Pulmonary artery endothelial cell (primary cell): ENCODE measurements around the gene EPO. TPM values are rescaled to one million over a fixed set of nuclear protein-coding genes. Genes with fewer than 3 reads are reported as not detected.
"Not testable (repeated sequence)": the region's sequence is repeated elsewhere in the genome, so short reads cannot be mapped to it uniquely, and the experiment has no call there.

ENCODE experiments used
- DNase-seq: peaks from one replicate; pipeline ENCODE4 v3.0.0-alpha.2; 2011; ENCODE audit warnings: low read depth, low spot score
- total RNA-seq: library from RNA; depleted of rRNA; stranded (reverse); fragments of >200 nt; gene quantifications from 2 replicates; pipeline ENCODE4 v1.2.3, GENCODE V29; 2014

Gene EPO
- total RNA-seq, 1 donor from 2014 or later = not detected

DNA sequence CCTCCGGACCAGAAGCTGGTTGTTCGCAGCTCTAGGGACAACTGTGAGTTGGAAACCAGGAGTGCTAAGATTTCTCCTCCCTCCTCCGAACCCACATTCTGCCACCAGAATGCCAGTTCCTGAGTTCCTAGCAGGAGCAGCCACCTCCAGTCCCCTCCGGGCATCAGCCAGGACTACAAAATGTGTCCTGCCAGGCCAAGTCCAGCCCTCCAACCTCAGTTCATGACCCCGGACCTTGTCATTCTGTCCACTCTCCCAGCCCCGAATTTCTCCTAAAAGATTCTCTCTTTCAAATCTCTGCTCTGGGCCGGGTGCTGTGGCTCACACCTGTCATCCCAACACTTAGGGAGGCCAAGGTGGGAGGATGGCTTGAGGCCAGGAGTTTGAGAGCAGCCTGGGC lies 15.5 kb downstream of the EPO start:
- no peak for DNase-seq

DNA sequence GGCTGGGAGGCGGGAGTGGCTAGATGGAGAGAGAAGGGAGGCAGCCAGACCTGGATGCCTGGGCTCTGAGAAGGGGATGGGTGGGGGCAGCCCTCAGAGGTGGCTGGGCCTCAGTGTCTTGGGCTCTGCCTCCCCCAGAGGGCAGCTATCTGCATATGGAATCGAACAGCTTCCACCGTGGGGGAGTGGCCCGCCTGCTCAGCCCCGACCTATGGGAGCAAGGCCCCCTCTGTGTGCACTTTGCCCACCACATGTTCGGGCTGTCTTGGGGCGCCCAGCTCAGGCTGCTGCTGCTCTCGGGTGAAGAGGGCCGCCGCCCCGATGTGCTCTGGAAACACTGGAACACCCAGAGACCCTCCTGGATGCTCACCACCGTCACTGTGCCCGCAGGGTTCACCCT lies 16.4 kb downstream of the EPO start:
- no peak for DNase-seq

DNA sequence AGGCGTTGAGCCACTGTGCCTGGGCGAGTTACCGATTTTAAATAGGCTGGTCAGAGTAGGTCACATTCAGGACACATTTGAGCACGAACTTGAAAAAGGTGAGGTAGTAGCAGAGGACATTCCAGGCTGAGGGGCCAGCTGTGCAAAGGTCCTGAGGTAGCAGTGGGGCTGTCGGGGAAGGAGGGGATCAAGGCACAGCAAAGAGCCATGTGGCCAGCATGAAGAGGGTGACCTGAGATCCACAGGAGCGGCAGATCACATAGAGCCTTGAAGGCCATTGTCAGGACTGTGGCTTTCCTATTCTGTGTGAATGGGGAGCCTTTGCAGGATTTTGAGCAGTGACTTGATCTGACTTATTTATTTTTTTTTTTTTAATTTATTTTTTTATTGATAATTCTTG lies 19.7 kb downstream of the EPO start:
- no peak for DNase-seq

DNA sequence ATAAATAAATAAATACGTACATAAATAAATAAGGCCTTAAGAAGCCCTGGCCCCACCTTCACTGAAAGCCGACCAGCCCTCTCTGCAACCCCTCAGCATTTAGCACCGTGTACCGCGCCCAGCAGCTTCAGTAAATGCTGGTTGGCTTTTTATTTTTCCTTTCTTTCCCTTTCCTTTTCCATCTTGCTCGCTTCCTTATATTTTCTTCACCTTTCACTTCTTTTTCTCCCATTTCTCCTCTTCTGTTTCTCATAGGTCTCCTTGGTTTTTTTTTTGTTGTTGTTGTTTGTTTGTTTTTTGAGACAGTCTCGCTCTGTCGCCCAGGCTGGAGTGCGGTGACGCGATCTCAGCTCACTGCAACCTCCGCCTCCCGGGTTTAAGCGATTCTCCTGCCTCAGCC lies 24.3 kb downstream of the EPO start:
- no peak for DNase-seq

DNA sequence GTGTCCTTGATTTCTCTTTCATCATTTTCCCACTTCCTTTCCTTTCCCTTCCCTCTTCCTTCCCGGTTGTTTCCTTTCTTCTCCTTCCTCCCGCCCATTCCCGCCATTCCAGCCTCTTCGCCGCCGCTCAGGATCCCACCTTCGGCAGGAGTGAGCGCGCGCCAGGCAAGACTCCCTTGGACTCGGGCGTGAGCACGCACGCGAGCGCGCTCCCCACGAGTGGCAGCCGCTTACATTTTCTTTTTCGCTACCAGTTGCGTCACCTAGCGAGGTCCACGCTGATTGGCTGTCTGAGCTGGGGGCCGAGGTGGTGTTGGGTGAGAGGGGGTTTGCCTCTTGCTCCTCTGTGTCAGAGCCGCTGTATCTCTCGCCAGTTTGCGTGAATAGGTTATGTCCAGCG lies 24.9 kb downstream of the EPO start:
- no peak for DNase-seq

DNA sequence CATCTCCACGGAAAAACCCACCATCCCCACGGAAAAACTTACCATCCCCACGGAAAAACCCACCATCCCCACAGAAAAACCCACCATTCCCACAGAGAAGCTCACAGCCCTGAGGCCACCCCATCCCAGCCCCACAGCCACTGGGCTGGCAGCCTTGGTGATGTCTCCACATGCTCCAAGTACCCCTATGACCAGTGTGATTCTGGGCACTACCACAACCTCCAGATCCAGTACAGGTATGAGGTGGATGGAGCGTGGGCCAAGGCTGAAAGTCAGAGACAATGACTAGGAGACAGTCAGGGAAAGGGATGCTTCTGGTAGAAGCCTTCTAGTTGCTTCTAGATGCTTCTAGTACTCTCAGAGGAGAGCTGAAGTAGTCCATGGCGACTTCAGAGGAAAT lies 32.7 kb downstream of the EPO start:
- no peak for DNase-seq

DNA sequence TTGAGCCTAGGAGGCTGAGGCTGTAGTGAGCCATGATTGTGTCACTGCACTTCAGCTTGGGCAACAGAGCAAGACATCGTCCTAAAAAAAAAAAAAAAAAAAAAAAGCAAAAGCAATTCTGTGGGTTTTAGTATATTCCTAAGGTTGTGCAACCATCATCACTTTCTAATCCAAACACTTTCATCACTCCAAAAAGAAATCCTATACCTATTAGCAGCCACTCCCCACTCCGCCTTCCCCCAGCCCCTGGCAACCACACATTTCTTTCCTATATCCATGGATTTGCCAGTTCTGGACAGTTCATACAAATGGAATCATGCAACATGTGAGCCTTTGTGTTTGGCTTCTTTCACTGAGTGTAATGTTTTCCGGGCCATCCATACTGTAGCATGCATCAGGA lies 33.5 kb downstream of the EPO start:
- no peak for DNase-seq

DNA sequence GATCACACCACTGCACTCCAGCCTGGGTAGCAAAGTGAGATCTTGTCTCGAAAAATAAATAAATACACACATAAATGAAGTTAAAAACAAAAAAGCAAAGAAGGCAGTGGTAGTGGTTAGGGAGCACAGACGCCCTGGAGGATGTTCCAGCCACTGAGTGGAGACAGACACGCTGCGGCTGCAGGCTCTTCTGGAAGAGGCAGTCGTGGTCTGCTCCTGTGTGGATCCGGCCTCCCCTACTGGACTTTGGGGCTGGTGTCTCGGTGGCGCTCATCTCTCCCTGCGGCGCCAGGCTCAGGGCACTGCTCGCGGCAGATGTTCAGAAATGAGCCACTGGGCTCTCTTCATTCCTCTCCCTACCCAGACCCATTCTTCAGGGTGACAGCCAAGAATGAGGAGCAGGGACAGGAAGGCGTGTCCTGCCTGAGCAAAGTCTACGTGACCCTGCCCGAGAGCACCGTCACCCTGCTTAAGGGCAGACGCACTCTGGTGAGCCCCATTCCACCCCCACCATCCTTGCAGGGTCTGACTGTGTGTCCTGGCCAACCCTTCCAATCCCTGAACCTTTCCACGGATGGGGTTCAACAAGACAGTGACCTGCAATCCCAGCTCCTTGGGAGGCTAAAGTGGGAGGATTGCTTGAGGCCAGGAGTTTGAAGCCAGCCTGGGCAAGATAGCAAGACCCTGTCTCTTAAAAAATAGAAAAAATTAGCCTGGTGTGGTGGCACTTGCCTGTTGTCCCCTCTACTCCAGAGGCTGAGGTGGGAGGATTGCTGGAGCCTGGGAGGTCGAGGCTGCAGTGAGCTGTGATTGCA lies 39.3 kb downstream of the EPO start:
- no peak for DNase-seq

DNA sequence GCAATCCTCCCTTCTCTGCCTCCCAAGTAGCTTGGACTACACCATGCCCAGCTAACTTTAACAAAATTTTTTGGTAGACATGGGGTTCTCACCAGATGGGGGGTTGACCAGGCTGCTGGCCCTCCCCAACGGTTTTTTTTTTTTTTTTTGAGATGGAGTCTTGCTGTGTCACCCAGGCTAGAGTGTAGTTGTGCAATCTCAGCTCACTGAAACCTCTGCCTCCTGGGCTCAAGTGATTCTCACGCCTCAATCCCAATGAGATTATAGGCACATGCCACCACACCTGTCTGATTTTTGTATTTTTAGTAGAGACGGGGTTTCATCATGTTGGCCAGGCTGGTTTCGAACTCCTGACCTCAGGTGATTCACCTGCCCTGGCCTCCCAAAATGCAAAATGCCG lies 42.6 kb downstream of the EPO start:
- not testable (repeated sequence) for DNase-seq

DNA sequence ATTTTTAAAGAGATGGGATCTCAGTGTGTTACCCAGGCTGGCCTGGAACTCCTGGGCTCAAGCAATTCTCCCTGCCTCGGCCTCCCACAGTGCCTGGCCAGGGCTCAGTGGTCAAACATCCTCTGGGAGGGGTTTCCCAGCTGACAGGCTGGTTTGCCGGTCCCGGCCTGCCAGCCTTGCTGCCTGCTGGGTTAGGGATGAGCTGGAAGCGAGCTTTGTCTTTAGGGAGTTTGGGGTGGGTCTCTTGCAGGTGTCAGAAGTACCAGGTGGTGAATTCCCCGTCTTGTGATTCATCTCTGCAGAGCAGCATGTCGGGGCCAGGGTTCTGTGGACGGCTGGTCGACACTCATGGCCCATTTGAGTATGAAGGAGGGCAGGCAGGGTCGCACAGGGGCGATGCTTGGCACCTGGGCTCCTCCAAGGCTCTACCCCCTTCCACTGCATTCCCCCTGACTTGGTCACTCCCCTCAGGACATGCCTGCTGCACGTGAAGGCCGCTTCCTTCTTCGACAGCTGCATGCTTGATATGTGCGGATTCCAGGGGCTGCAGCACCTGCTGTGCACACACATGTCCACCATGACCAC lies 43.4 kb downstream of the EPO start:
- DNase-seq = no peak

DNA sequence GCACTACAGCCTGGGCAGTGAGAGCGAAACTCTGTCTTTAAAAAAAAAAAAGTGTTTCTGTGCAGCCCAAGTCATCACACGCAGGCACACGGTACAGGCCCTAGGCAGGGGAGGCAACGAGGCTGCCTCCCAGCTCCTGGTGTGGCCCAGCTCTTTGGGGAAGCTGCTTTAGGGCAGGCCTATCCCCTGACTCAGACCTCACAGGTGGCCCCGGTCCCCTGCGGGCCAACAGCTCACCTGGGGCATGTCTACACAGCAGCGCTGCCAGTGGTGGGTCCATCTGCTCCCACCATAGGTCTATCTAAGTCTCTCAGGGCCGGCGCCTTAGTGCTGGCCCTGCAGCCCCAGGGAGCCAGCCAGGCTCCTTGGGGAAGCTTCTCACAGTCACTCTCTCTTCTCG lies 44.6 kb downstream of the EPO start:
- DNase-seq = no peak

DNA sequence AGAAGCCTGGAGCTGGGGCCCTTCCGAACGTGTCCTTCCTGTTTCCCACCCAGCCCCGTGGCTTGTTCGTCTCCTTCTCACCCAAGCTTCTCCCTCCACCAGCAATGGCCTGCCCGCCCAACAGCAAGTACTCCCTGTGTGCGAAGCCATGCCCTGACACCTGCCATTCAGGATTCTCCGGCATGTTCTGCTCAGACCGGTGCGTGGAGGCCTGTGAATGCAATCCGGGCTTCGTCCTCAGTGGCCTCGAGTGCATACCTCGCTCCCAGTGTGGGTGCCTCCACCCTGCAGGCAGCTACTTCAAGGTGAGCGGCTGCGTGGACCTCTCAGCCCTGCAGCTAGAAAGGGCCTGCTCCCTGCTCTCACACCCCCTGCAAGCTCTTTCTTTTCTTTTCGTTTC lies 45.0 kb downstream of the EPO start:
- no peak for DNase-seq

DNA sequence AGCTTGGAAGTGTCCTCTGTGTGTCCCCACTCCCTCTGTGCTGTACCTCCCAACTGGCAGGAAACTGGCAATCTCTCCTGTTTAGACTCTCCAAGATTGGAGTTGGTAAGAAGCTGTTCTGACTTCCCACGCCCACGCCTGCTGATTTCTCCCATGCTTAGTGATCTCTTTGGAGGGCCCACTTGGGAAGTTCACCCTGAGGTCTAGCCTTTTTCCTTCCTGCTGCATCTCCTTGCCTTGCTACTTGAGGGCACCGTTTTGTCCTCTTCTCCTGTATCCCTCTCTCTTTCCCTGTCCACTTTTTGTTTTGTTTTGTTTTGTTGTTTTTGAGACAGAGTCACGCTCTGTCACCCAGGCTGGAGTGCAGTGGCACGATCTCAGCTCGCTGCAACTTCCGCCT lies 48.5 kb downstream of the EPO start:
- DNase-seq = no peak

Other genes starting within 250 kb of the EPO start
- gene TSC22D4, start 241.3 kb upstream of the EPO start, total RNA-seq = 31.1 and 35.0 TPM in 2 replicates
- 2.0 and 4.2 TPM in 2 replicates for gene NYAP1, start 236.5 kb upstream of the EPO start, total RNA-seq
- 27.1 and 36.5 TPM in 2 replicates for gene AGFG2, start 181.3 kb upstream of the EPO start, total RNA-seq
- 0.11 TPM in 1 of 2 replicates, not detected in the other for gene SAP25, start 146.6 kb upstream of the EPO start, total RNA-seq
- gene LRCH4, start 134.3 kb upstream of the EPO start, total RNA-seq = 7.3 and 9.6 TPM in 2 replicates
- gene FBXO24, start 134.1 kb upstream of the EPO start, total RNA-seq = 0.07 and 0.74 TPM in 2 replicates
- gene PCOLCE, start 118.1 kb upstream of the EPO start, total RNA-seq = 0.35 and 0.53 TPM in 2 replicates
- 4.3 and 4.6 TPM in 2 replicates for gene MOSPD3, start 107.9 kb upstream of the EPO start, total RNA-seq
- gene TFR2, start 78.9 kb upstream of the EPO start, total RNA-seq = 0.33 and 0.85 TPM in 2 replicates
- gene ACTL6B, start 64.0 kb upstream of the EPO start, total RNA-seq = not detected in 2 replicates
- gene GNB2, start 46.7 kb upstream of the EPO start, total RNA-seq = 90.3 and 115 TPM in 2 replicates
- 15.8 TPM in 2 replicates for gene GIGYF1, start 26.2 kb upstream of the EPO start, total RNA-seq
- 54.5 and 54.6 TPM in 2 replicates for gene POP7, start 14.3 kb upstream of the EPO start, total RNA-seq
- not detected in 2 replicates for gene ZAN, start 13.1 kb downstream of the EPO start, total RNA-seq
- gene EPHB4, start 107.1 kb downstream of the EPO start, total RNA-seq = 184 and 276 TPM in 2 replicates
- 29.2 and 30.9 TPM in 2 replicates for gene SLC12A9, start 132.2 kb downstream of the EPO start, total RNA-seq
- gene TRIP6, start 146.9 kb downstream of the EPO start, total RNA-seq = 61.0 and 71.8 TPM in 2 replicates
- 56.7 and 66.1 TPM in 2 replicates for gene SRRT, start 154.6 kb downstream of the EPO start, total RNA-seq
- gene UFSP1, start 169.2 kb downstream of the EPO start, total RNA-seq = 2.5 and 2.6 TPM in 2 replicates
- 0.33 and 0.81 TPM in 2 replicates for gene ACHE, start 175.4 kb downstream of the EPO start, total RNA-seq
- gene MUC3A, start 229.1 kb downstream of the EPO start, total RNA-seq = not detected in 2 replicates
- under 0.01 TPM in 1 of 2 replicates, not detected in the other for gene MUC12, start 249.1 kb downstream of the EPO start, total RNA-seq